ENCODE measurements around the gene FRG2.
"Not testable (repeated sequence)": the region's sequence is repeated elsewhere in the genome, so short reads cannot be mapped to it uniquely, and the experiment has no call there.

GRCh38 chr4:189989941-189990340 is 37.1 kb downstream of the FRG2 start:
- not testable (repeated sequence) for TF ChIP-seq POLR2A, CTCF (IDR thresholded peaks at IDR 0.05)

Measured in suprapubic skin (tissue), 3 donors.